ENCODE results near the gene CAPN5.

CAPN5 gene

GRCh38 chr11:77082838-77083565 lies 16.2 kb downstream of the CAPN5 start:
- DNase-seq (ENCODE audit: low read depth in 1 of 2, low spot score in 1 of 2), result no peak

DNA sequence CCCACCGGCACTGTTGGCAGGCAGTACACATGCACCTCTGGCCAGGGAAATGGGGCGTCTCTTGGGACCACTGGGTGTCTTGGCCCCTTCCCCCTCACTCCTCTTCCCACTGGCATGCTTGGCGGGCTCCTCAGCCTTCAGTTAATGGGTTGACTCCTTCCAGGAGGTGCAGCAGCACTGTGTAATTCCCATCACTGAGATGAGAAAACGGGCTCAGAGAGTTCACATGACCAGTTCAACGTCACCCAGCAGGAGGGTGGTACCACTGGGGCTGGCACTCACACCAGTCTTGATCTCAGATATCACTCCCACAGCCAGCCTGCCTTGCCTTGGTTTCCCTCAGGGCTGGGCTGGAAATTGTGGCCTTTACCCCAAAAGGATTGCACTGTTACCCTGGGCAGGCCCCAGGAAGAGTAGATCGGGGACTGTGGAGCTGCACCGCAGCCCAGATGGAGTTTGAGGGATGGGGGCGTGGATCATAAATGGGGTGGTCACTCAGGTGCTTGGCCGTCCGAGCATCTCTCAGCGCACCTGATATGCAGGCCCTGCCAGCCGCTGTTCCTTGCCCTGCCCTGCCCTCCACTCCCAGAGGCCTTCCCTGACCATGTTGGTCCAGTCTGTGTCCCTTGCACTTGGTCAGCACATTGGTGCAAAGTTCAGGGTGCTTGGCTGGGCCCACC lies 16.9 kb downstream of the CAPN5 start:
- no peak for DNase-seq (ENCODE audit: low read depth in 1 of 2, low spot score in 1 of 2)

GRCh38 chr11:77084581-77085191 lies 17.9 kb downstream of the CAPN5 start:
- no peak for DNase-seq (ENCODE audit: low read depth in 1 of 2, low spot score in 1 of 2)

DNA sequence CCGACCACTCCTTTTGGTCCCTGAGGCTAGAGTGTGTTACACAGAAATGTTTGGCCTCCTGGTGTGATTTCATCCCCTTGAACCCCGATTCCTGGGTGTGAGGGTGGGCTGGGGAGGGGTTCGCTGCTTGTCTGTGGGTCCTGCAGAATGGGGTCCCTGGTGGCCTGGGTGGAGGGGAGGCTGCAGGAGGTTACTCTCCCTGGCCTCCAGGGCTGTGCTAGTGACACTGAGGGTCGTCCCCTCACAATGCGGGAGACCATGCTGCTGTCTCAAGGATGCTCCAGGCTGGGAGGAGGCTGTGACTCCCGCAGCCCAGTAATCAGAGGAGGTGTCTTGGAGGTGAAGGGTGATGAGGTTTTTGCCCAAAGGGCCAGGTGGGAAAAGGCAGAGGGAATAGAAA lies 18.9 kb downstream of the CAPN5 start:
- no peak for DNase-seq (ENCODE audit: low read depth in 1 of 2, low spot score in 1 of 2)

GRCh38 chr11:77086521-77087472 lies 20.0 kb downstream of the CAPN5 start:
- no peak for DNase-seq (ENCODE audit: low read depth in 1 of 2, low spot score in 1 of 2)

GRCh38 chr11:77087723-77088225 lies 21.0 kb downstream of the CAPN5 start:
- no peak for DNase-seq (ENCODE audit: low read depth in 1 of 2, low spot score in 1 of 2)

DNA sequence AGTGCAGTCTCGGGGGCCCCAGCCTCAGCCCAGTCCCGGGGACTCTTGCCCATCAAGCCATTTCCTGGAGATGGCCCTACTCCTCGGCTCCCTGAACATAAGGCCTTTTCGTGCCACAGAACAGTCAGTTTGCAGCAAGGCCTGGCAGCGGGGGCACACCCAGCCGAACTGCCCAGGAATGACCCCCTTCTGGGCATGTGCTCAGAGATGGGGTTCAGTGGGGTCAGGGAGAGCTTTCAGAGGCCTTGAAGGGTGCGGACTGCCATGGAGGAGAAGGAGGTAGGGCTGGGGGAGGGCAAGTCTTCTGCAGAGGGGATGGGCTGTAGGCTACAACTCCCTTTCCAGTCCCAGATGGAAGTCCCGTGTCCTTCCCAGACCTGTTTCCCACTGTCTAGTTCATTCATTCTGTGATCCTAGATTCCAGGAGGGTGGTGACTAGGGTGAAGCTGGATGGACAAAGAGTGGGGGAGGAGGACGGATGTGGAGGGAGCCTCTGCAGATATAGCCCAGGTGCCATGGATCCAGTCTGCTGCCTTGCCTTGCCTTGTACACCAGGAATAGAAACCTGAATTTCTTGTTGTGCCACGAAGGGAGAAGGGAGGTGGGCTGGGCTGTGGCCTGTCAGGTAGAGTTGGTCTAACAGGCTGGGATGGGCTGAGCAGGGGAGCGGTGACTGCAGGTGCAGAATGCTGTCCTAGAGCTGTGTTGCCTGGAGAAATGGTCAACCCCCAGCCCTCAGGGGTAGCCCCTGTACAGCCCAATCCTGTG lies 21.6 kb downstream of the CAPN5 start:
- DNase-seq (ENCODE audit: low read depth in 1 of 2, low spot score in 1 of 2), result no peak

- no peak for DNase-seq (ENCODE audit: low read depth in 1 of 2, low spot score in 1 of 2)
These were observed 22.3 kb downstream of the CAPN5 start for GRCh38 chr11:77089004-77089545.

DNA sequence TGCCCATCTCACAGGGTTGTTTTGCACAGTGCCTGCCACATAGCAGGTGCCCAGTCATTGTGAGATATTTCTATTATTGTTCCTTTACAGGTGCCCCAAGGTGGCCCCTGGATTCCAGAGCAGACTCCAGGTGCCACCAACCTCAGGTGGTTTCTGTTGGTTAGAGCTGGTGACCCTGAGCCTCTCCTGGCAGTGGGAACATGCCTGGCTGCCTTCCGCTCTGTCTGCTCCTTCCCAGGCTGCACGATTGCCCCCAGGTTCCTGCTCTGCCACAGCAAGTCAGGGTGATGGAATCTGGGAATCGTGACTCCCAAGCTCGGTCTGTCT lies 23.2 kb downstream of the CAPN5 start:
- DNase-seq (ENCODE audit: low read depth in 1 of 2, low spot score in 1 of 2), result no peak

- no peak for DNase-seq (ENCODE audit: low read depth in 1 of 2, low spot score in 1 of 2)
These were observed 23.8 kb downstream of the CAPN5 start for GRCh38 chr11:77090373-77091111.

GRCh38 chr11:77091146-77091940 lies 24.6 kb downstream of the CAPN5 start:
- peak; percentile 50 to 63 for DNase-seq (ENCODE audit: low read depth in 1 of 2, low spot score in 1 of 2)

GRCh38 chr11:77092382-77092781 lies 25.6 kb downstream of the CAPN5 start:
- no peak for DNase-seq (ENCODE audit: low read depth in 1 of 2, low spot score in 1 of 2)

DNA sequence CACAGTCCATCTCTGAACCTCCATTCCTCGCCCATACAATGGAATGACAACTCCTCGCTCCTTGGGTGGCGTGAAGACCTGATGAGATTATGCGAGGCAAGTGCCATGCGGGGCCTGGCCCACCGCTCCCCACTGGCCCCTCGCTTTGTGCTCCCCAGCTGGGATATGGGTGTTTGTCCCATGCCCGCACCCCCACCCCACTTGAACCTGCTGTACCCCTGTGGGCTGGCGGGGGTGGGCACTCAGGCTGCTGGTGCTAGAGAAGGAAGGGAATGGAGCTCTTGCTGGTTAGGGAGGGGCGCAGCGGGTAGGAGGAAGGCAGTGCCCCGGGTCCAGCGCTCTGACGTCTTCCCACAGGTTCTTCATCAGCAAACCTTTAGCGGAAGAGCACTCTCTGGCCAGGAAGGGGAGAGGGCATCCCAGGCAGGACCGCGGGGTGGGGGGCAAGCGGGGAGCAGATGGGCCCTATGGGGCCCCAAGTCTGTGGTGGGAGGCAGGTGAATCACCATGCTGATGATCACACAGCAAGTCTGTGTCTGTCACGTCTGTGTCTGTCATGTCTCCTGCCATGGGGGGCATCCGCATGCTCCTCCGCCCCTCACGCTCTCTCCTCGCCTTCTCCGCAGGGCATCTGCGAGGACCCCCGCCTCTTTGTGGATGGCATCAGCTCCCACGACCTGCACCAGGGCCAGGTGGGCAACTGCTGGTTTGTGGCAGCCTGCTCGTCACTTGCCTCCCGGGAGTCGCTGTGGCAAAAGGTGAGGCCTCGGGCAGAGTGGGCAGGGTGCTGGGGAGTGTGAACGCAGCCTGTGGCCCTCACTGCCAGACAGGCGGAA lies 26.5 kb downstream of the CAPN5 start:
- no peak for DNase-seq (ENCODE audit: low read depth in 1 of 2, low spot score in 1 of 2)

DNA sequence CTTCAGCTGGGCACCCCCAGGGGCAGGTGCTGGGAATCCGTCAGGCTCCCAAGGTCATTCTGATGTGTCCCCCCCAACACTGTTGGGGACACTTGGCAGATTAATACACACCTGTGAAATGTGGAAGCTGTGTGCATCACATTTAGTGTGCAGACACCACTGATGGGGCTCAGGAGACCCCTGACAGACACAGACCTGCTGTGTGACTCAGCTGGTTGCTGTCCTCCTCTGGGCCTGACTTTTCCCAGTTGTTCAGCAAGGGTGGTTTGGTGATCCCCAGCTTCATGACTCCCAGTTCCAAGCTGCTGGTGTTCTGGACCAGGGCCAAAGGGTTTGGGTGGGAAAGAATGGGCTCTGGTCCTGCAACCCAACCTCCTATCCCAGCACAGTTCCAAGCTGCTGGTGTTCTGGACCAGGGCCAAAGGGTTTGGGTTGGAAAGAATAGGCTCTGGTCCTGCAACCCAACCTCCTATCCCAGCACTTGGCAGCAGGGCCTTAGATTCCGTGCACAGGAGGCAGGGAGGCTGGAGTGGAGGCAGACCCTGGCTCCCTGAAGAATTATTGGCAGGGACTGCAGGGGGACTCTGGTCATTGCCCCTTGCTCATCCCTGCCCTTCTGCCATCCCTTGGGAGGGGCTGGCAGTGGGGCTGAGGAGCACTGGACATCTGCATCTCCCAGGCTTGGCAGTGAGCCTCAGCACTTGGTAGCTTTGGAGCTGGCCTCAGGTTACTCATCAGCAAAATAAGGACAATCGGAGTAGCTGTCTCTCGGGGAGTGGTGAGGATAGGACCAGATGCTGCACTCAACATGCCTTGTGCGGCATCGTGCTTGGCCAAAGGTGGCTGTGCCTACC lies 27.4 kb downstream of the CAPN5 start:
- no peak for DNase-seq (ENCODE audit: low read depth in 1 of 2, low spot score in 1 of 2)

- no peak for DNase-seq (ENCODE audit: low read depth in 1 of 2, low spot score in 1 of 2)
These were observed 28.1 kb downstream of the CAPN5 start for GRCh38 chr11:77094841-77095365.
